ENCODE results near the gene CDC123. TPM values are rescaled to one million over a fixed set of nuclear protein-coding genes. Genes with fewer than 3 reads are reported as not detected.

The CDC123 gene
- total RNA-seq (10 to 100 TPM; 39.8 to 53.9 TPM), polyA plus RNA-seq (10 to 100 TPM; 36.7 to 66.7 TPM)
- long read RNA-seq, donor 1, transcript CDC123-201 (13 exons, 1,542 nt) = major isoform, 106 of 130 reads
- long read RNA-seq, donor 1, partial matches to known transcripts = 8 of 130 reads
- long read RNA-seq, donor 1, other reads (novel, unspliced or antisense) = 14 of 130 reads
- long read RNA-seq, donor 2, transcript CDC123-201 (13 exons, 1,542 nt) = major isoform, 29 of 32 reads
- long read RNA-seq, donor 2, partial matches to known transcripts = 0 of 32 reads
- long read RNA-seq, donor 2, other reads (novel, unspliced or antisense) = 2 of 32 reads

DNA sequence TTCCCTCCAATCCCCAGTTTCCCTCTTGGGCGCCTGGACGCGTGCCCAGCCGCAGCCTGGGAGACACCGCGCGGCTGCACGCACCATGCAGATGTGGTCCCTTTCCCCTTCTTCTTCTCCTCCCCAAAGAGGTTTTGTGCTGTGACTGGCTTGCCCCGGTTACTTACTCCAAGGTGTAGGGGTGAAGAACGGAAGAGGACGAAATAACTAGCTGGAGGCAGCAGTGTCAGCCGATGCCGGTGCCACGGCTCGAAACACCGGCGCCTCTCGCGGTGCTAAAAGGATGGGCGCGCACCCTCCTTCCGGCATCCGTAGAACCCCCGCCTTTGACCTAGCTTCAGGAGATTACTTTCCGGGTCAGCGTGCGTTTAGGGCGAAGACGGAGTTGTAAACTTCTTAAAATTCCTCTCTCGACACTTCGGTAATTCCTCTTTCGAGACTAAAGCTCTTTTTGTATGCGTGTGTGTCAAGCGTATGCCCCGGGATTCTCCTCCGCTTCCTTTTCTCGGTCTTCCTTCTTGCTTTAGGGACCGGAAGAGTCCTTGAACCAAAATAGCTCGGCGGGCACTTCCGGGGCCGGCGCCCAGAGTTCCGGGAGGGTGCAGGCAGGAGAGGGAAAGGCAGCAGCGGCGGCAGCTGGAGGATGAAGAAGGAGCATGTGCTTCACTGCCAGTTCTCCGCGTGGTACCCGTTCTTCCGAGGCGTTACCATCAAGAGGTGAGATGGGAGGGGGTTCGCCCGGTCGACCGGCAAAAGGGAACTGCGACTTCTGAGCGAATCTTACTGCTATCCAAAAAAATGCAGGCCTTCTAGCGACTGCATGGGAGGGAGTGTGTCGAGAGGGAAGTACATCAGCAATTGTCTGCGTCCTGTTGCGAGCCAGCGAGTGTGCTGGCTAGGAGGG, at the start of gene CDC123, which contains the start of gene NUDT5:
CDC123 (plus strand) TSS at position 586 of the 904 bp plus-strand sequence; CDS start at position 644, 58 bp downstream.
NUDT5 (minus strand) TSS at position 289 of the 904 bp plus-strand sequence. CDS start 9,600 bp downstream, outside the sequence.
- Histone ChIP-seq H3K4me3 (ENCODE audit: low read length in 2 of 2) (peak within 1 kb of the TSS; percentile 79 to 93), H3K27ac (ENCODE audit: low read depth in 1 of 2, low read length in 2 of 2) (peak within 1 kb of the TSS in 1 of 2 donors; percentile 71), H3K27me3 (ENCODE audit: control insufficient read depth in 1 of 2, insufficient read depth in 2 of 2, low read length in 1 of 2) (no peaks in the 10 kb centered on the region), H3K4me1 (ENCODE audit: control insufficient read depth in 1 of 2, insufficient read depth in 2 of 2, low read length in 2 of 2) (peaks cover 0 to 6% of the 10 kb centered on the region in 2 donors), H3K36me3 (ENCODE audit: control insufficient read depth in 1 of 2, insufficient read depth in 2 of 2, low read length in 1 of 2) (peaks cover 0 to 4% of the 10 kb centered on the region in 2 donors), H3K9me3 (ENCODE audit: control insufficient read depth, low read length) (no peaks in the 10 kb centered on the region)
- intact Hi-C loops (cut with DNase I) = no loop called here
- peak; percentile 98 for ATAC-seq (ENCODE audit: low FRiP score)
- WGBS, 2 donors = 0% methylated on average over 62 of the region's 62 CpGs
- DNase-seq = peak; percentile 91 to 94

DNA sequence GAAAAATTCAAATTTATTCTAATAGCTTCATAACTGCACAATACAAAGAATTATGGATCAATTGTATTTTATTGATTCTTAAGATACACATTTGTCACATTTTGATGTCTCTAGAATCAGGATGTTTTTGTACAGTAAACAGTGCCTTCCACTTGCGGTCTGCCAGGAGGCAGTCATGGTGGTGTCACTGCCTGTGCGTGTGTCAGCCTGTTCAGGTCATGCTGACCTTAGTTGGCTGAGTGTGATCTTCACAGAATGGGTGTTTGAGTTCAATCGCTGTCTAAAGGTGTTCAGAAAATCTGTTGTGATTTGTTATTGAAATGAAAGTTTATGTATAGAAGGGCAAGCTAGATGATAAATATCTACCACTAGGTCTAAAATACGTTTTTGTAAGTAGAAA, 45.8 kb upstream of the CDC123 start:
- intact Hi-C loops (cut with DNase I) = no loop called here
- Histone ChIP-seq H3K4me3 (ENCODE audit: low read length in 2 of 2) (no peak overlapping the region), H3K36me3 (ENCODE audit: control insufficient read depth in 1 of 2, insufficient read depth in 2 of 2, low read length in 1 of 2) (peaks cover 0 to 8% of the 10 kb centered on the region in 2 donors), H3K27ac (ENCODE audit: low read depth in 1 of 2, low read length in 2 of 2) (no peak overlapping the region), H3K4me1 (ENCODE audit: control insufficient read depth in 1 of 2, insufficient read depth in 2 of 2, low read length in 2 of 2) (no peaks in the 10 kb centered on the region), H3K9me3 (ENCODE audit: control insufficient read depth, low read length) (no peaks in the 10 kb centered on the region), H3K27me3 (ENCODE audit: control insufficient read depth in 1 of 2, insufficient read depth in 2 of 2, low read length in 1 of 2) (no peaks in the 10 kb centered on the region)
- DNase-seq (no peak), ATAC-seq (ENCODE audit: low FRiP score) (no peak)
- 71 to 84% methylated on average over 4 of the region's 4 CpGs for WGBS, 2 donors

DNA sequence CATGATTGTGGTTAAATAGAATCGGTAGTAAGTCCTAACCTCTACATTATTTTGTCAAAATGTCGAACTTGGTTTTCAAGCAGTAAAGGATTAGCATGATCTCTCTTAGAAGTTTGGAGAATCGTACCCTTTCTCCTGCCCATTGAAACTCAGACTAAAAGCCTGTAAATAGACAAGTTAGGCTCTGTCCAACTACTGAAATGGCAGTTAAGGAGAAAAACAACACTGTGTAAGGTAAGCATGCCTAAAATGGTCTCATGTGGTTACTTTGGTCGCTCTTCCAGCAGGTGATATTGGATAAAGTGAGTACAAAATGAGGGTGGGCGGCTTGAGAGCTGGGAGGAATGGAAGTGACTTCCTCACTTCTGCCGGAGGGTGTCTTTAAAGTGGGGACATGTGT, 41.5 kb upstream of the CDC123 start:
- Histone ChIP-seq H3K4me1 (ENCODE audit: control insufficient read depth in 1 of 2, insufficient read depth in 2 of 2, low read length in 2 of 2) (no peaks in the 10 kb centered on the region), H3K9me3 (ENCODE audit: control insufficient read depth, low read length) (no peaks in the 10 kb centered on the region), H3K27me3 (ENCODE audit: control insufficient read depth in 1 of 2, insufficient read depth in 2 of 2, low read length in 1 of 2) (no peaks in the 10 kb centered on the region), H3K36me3 (ENCODE audit: control insufficient read depth in 1 of 2, insufficient read depth in 2 of 2, low read length in 1 of 2) (peaks cover 4 to 10% of the 10 kb centered on the region in 2 donors), H3K4me3 (ENCODE audit: low read length in 2 of 2) (no peak overlapping the region), H3K27ac (ENCODE audit: low read depth in 1 of 2, low read length in 2 of 2) (no peak overlapping the region)
- intact Hi-C loops (cut with DNase I) = no loop called here
- no peak for ATAC-seq (ENCODE audit: low FRiP score)
- WGBS, 2 donors = 85% methylated on average over 6 of the region's 6 CpGs
- no peak for DNase-seq

- 70% methylated on average over 14 of the region's 14 CpGs for WGBS, 2 donors
- DNase-seq (no peak), ATAC-seq (ENCODE audit: low FRiP score) (no peak)
- Histone ChIP-seq H3K36me3 (ENCODE audit: control insufficient read depth in 1 of 2, insufficient read depth in 2 of 2, low read length in 1 of 2) (peaks cover 4 to 7% of the 10 kb centered on the region in 2 donors), H3K4me3 (ENCODE audit: low read length in 2 of 2) (no peak overlapping the region), H3K9me3 (ENCODE audit: control insufficient read depth, low read length) (no peaks in the 10 kb centered on the region), H3K27me3 (ENCODE audit: control insufficient read depth in 1 of 2, insufficient read depth in 2 of 2, low read length in 1 of 2) (no peaks in the 10 kb centered on the region), H3K27ac (ENCODE audit: low read depth in 1 of 2, low read length in 2 of 2) (no peak overlapping the region), H3K4me1 (ENCODE audit: control insufficient read depth in 1 of 2, insufficient read depth in 2 of 2, low read length in 2 of 2) (no peaks in the 10 kb centered on the region)
- intact Hi-C loops (cut with DNase I) = no loop called here
These were observed 39.4 kb upstream of the CDC123 start for GRCh38 chr10:12156367-12157123.

DNA sequence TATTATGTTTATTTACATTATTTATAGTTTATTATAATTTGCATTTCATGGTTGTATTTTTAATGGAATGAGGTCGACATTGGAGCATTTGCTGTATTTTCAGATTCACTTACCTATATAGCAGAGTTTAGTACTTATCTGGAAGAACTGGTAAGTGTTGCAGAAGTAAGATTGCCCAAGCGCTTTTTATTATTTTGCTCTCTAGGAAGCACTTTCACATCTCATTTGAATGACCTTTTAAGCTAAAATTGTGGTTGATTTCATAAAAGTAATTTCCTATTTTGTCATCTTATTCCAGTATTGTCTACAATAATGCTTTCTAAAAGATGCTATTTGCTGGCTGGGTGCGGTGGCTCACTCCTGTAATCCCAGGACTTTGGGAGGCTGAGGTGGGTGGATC, 37.9 kb upstream of the CDC123 start:
- H3K36me3 ChIP-seq (ENCODE audit: control insufficient read depth in 1 of 2, insufficient read depth in 2 of 2, low read length in 1 of 2) = peaks cover 4 to 7% of the 10 kb centered on the region in 2 donors
- no peak overlapping the region for H3K4me3 ChIP-seq (ENCODE audit: low read length in 2 of 2)
- WGBS, 2 donors = 95 to 97% methylated on average over 3 of the region's 3 CpGs
- H3K4me1 ChIP-seq (ENCODE audit: control insufficient read depth in 1 of 2, insufficient read depth in 2 of 2, low read length in 2 of 2) = no peaks in the 10 kb centered on the region
- no peaks in the 10 kb centered on the region for H3K27me3 ChIP-seq (ENCODE audit: control insufficient read depth in 1 of 2, insufficient read depth in 2 of 2, low read length in 1 of 2)
- intact Hi-C loops (cut with DNase I) = no loop called here
- ATAC-seq (ENCODE audit: low FRiP score) (no peak), DNase-seq (no peak)
- no peak overlapping the region for H3K27ac ChIP-seq (ENCODE audit: low read depth in 1 of 2, low read length in 2 of 2)
- no peaks in the 10 kb centered on the region for H3K9me3 ChIP-seq (ENCODE audit: control insufficient read depth, low read length)

DNA sequence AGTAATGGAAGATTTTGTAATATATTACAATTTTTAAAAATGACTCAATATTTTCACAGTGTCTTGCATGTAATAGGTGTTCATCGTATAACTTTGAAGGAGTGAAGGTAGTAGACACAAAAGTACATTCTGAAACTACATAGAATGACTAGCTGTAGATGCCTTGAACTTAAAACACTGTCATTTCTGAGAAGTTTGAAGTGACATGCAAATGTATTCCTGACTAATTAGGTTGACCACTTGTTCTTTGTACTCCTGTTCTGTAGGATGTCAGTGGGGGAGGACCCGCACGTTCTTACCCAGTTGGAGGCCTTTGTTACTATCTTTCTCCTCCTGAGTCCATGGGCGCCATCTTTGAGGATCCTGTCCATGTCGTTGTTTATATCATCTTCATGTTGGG, 35.3 kb upstream of the CDC123 start:
- H3K27me3 ChIP-seq (ENCODE audit: control insufficient read depth in 1 of 2, insufficient read depth in 2 of 2, low read length in 1 of 2) = no peaks in the 10 kb centered on the region
- no peak overlapping the region for H3K4me3 ChIP-seq (ENCODE audit: low read length in 2 of 2)
- peaks cover 2 to 5% of the 10 kb centered on the region in 2 donors for H3K36me3 ChIP-seq (ENCODE audit: control insufficient read depth in 1 of 2, insufficient read depth in 2 of 2, low read length in 1 of 2)
- no peak overlapping the region for H3K27ac ChIP-seq (ENCODE audit: low read depth in 1 of 2, low read length in 2 of 2)
- no peaks in the 10 kb centered on the region for H3K9me3 ChIP-seq (ENCODE audit: control insufficient read depth, low read length)
- WGBS, 2 donors = 95 to 96% methylated on average over 5 of the region's 5 CpGs
- ATAC-seq (ENCODE audit: low FRiP score) = no peak
- no peak for DNase-seq
- no peaks in the 10 kb centered on the region for H3K4me1 ChIP-seq (ENCODE audit: control insufficient read depth in 1 of 2, insufficient read depth in 2 of 2, low read length in 2 of 2)
- intact Hi-C loops (cut with DNase I) = no loop called here

GRCh38 chr10:12162927-12163326, 33.1 kb upstream of the CDC123 start:
- no peak for ATAC-seq (ENCODE audit: low FRiP score)
- no peak overlapping the region for H3K4me3 ChIP-seq (ENCODE audit: low read length in 2 of 2)
- WGBS, 2 donors = 97 to 98% methylated on average over 6 of the region's 6 CpGs
- peaks cover 3 to 10% of the 10 kb centered on the region in 2 donors for H3K36me3 ChIP-seq (ENCODE audit: control insufficient read depth in 1 of 2, insufficient read depth in 2 of 2, low read length in 1 of 2)
- H3K4me1 ChIP-seq (ENCODE audit: control insufficient read depth in 1 of 2, insufficient read depth in 2 of 2, low read length in 2 of 2) = no peaks in the 10 kb centered on the region
- no peaks in the 10 kb centered on the region for H3K9me3 ChIP-seq (ENCODE audit: control insufficient read depth, low read length)
- H3K27me3 ChIP-seq (ENCODE audit: control insufficient read depth in 1 of 2, insufficient read depth in 2 of 2, low read length in 1 of 2) = no peaks in the 10 kb centered on the region
- no peak for DNase-seq
- intact Hi-C loops (cut with DNase I) = no loop called here
- no peak overlapping the region for H3K27ac ChIP-seq (ENCODE audit: low read depth in 1 of 2, low read length in 2 of 2)

DNA sequence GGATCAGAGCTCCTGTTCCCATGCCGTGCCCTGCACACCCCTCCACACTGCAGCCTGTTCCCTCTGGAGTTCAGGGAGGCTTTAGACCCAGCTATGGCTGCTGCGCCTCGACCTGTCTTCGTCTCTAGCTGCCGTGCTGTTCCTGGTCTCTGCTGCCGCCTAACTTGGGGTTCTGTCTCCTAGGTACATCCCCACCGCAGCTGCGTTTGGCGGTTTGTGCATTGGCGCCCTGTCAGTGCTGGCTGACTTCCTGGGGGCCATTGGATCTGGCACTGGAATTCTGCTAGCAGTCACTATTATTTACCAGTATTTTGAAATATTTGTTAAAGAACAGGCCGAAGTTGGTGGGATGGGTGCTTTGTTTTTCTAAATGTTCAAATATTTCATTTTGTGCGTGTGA, 31.9 kb upstream of the CDC123 start:
- Histone ChIP-seq H3K4me3 (ENCODE audit: low read length in 2 of 2) (no peak overlapping the region), H3K9me3 (ENCODE audit: control insufficient read depth, low read length) (no peaks in the 10 kb centered on the region), H3K27ac (ENCODE audit: low read depth in 1 of 2, low read length in 2 of 2) (no peak overlapping the region), H3K36me3 (ENCODE audit: control insufficient read depth in 1 of 2, insufficient read depth in 2 of 2, low read length in 1 of 2) (peaks cover 4 to 9% of the 10 kb centered on the region in 2 donors), H3K27me3 (ENCODE audit: control insufficient read depth in 1 of 2, insufficient read depth in 2 of 2, low read length in 1 of 2) (no peaks in the 10 kb centered on the region), H3K4me1 (ENCODE audit: control insufficient read depth in 1 of 2, insufficient read depth in 2 of 2, low read length in 2 of 2) (no peaks in the 10 kb centered on the region)
- DNase-seq (no peak), ATAC-seq (ENCODE audit: low FRiP score) (no peak)
- WGBS, 2 donors = 88% methylated on average over 12 of the region's 12 CpGs
- intact Hi-C loops (cut with DNase I) = no loop called here
